GM12878 (cell line): ENCODE results near the gene SLC37A2. TPM values are rescaled to one million over a fixed set of nuclear protein-coding genes. Genes with fewer than 3 reads are reported as not detected.

ENCODE experiments used
- ATAC-seq: fragments of 200-7000 bp; cut with Tn5 transposase; 3 replicates; pipeline ENCODE4 v1.9.1; 2020; ENCODE audit warnings: mild to moderate bottlenecking, moderate library complexity
- BruUV-seq: library from RNA; stranded (reverse); fragments of 400-500 nt; replicated peaks from 2 replicates; lab custom pipeline; 2021; lab: Mats Ljungman, UMichigan
- CTCF ChIA-PET: fragments of 300-600 bp; sonication (Branson Sonifier 250); formaldehyde crosslinking; extraction: SDS; loops from one replicate; lab custom pipeline; 2021; ENCODE audit warnings: inconsistent platforms; lab: Yijun Ruan, JAX
- POLR2A ChIA-PET: fragments of 350-600 bp; formaldehyde crosslinking; extraction: SDS; loops from one replicate; lab custom pipeline; 2021; ENCODE audit warnings: inconsistent platforms; lab: Charles Lee
- RAD21 ChIA-PET: fragments of 300-600 bp; sonication (Branson Sonifier 250); formaldehyde crosslinking; loops from one replicate; lab custom pipeline; 2023; ENCODE audit warnings: antibody characterized with exemption; ENCODE audit not compliant: unreplicated experiment; lab: Charles Lee
- SMC1A ChIA-PET: fragments of 300-600 bp; sonication (Branson Sonifier 250); formaldehyde crosslinking; loops from one replicate; lab custom pipeline; 2023; ENCODE audit not compliant: unreplicated experiment, uncharacterized antibody; lab: Charles Lee
- DNase-seq: peaks from one replicate; pipeline ENCODE4 v3.0.0-alpha.2; 2011; ENCODE audit warnings: low read depth, low spot score
- FAIRE-seq: peaks from 3 replicates; lab custom pipeline; 2011; peaks lifted over from hg19 to GRCh38; lab: Jason Lieb, UNC
- H2AFZ ChIP-seq: 2 replicates; pipeline ENCODE4 v1.6.0; 2011; ENCODE audit warnings: low read depth, low read length, control low read depth; ENCODE audit not compliant: control insufficient read depth
- H3K27ac ChIP-seq: 2 replicates; pipeline ENCODE4 v1.5.1; 2011; ENCODE audit warnings: control low read depth; ENCODE audit not compliant: control insufficient read depth, insufficient read depth
- H3K27me3 ChIP-seq, 2 experiments: replicated peaks in 1 of 2; 2 replicates each; pipeline versions ENCODE4 v1.6.0 to v1.6.1; 2011; ENCODE audit warnings: low read length in 1 of 2; ENCODE audit not compliant: control insufficient read depth in 2 of 2, insufficient read depth in 2 of 2
- H3K36me3 ChIP-seq, 2 experiments: 2 replicates each; pipeline ENCODE4 v1.5.1; 2011; ENCODE audit warnings: low read length in 1 of 2; ENCODE audit not compliant: control insufficient read depth in 2 of 2, insufficient read depth in 2 of 2
- H3K4me1 ChIP-seq: 2 replicates; pipeline ENCODE4 v1.6.1; 2011; ENCODE audit warnings: mild to moderate bottlenecking, low read length, moderate library complexity, mixed read lengths; ENCODE audit not compliant: control insufficient read depth, insufficient read depth
- H3K4me2 ChIP-seq: 2 replicates; pipeline ENCODE4 v1.6.0; 2011; ENCODE audit warnings: control low read depth; ENCODE audit not compliant: control insufficient read depth, insufficient read depth
- H3K4me3 ChIP-seq: fragments of 200-600 bp; sonication (generic); 2 replicates; pipeline ENCODE4 v1.5.1; 2016
- H3K79me2 ChIP-seq: 2 replicates; pipeline ENCODE4 v1.6.0; 2011; ENCODE audit warnings: low read length; ENCODE audit not compliant: control insufficient read depth, insufficient read depth
- H3K9ac ChIP-seq: 2 replicates; pipeline ENCODE4 v1.8.0; 2011; ENCODE audit warnings: low read length, control low read depth, mixed read lengths; ENCODE audit not compliant: control insufficient read depth, insufficient read depth
- H3K9me3 ChIP-seq: replicated peaks from 3 replicates; pipeline ENCODE4 v1.5.1; 2011; ENCODE audit warnings: mild to moderate bottlenecking, low read length; ENCODE audit not compliant: control insufficient read depth, insufficient read depth
- H4K20me1 ChIP-seq: 2 replicates; pipeline ENCODE4 v1.6.0; 2011; ENCODE audit not compliant: control insufficient read depth, insufficient read depth
- ATF7 ChIP-seq: fragments of 450-650 bp; IDR thresholded peaks from 2 replicates; pipeline ENCODE4 v1.6.1; 2016; ENCODE audit warnings: low read depth, mild to moderate bottlenecking
- CHD2 ChIP-seq: IDR thresholded peaks from 2 replicates; pipeline ENCODE4 v1.6.1; 2011; ENCODE audit warnings: low read depth, low read length, improper control_type of control experiment, borderline replicate concordance
- EGR1 ChIP-seq, 2 experiments: IDR thresholded peaks; 1 replicate in 1 of 2; 2 replicates in 1 of 2; pipeline ENCODE4 v1.6.1; 2011 to 2012; ENCODE audit warnings: low read depth in 2 of 2, low read length in 2 of 2, borderline replicate concordance in 1 of 2, mild to moderate bottlenecking in 1 of 2, moderate library complexity in 1 of 2
- ESRRA ChIP-seq: IDR thresholded peaks from 2 replicates; pipeline ENCODE4 v1.6.1; 2012; ENCODE audit warnings: mild to moderate bottlenecking, low read length, improper control_type of control experiment
- FOS ChIP-seq: IDR thresholded peaks from 3 replicates; pipeline ENCODE4 v1.6.1; 2011; ENCODE audit warnings: borderline replicate concordance; ENCODE audit not compliant: insufficient read length; ENCODE audit errors: extremely low read depth
- HCFC1 ChIP-seq: fragments of 150-350 bp; IDR thresholded peaks from 2 replicates; pipeline ENCODE4 v1.6.1; 2014; ENCODE audit warnings: low read length
- JUNB ChIP-seq: IDR thresholded peaks from 2 replicates; pipeline ENCODE4 v1.6.1; 2016; ENCODE audit warnings: antibody characterized with exemption, mild to moderate bottlenecking
- MLLT1 ChIP-seq: fragments of 450-650 bp; IDR thresholded peaks from 2 replicates; pipeline ENCODE4 v1.6.1; 2016; ENCODE audit warnings: mild to moderate bottlenecking
- RB1 ChIP-seq: fragments of 450-650 bp; formaldehyde crosslinking; IDR thresholded peaks from 2 replicates; pipeline ENCODE4 v1.6.1; 2017; ENCODE audit warnings: mild to moderate bottlenecking, borderline replicate concordance
- SPI1 ChIP-seq: IDR thresholded peaks from 2 replicates; pipeline ENCODE4 v1.6.1; 2011; ENCODE audit warnings: low read depth, mild to moderate bottlenecking, low read length, moderate library complexity, borderline replicate concordance; ENCODE audit not compliant: insufficient read depth
- in situ Hi-C: fragments of 300-500 bp; cut with MboI; formaldehyde crosslinking; loops from 9 replicates; pipeline ENCODE4 v1.14.3; 2018; ENCODE audit warnings: mixed read lengths
- intact Hi-C: fragments of 100-400 bp; cut with micrococcal nuclease; formaldehyde crosslinking; loops from one replicate; pipeline ENCODE4 v1.14.2; 2022; ENCODE audit not compliant: unreplicated experiment
- polyA plus RNA-seq, 11 experiments: library from polyadenylated mRNA; depleted of rRNA in 4 of 11; unstranded in 6 of 11; stranded (reverse) in 5 of 11; fragments of >200 nt; fragmentation: Nextera tagmentation in 4 of 11; fragmentation: Illumina TruSeq in 1 of 11; extraction: Ambion mirVana in 4 of 11; extraction: Trizol in 1 of 11; gene quantifications; 1 replicate in 1 of 11; 2 replicates in 10 of 11; pipeline versions ENCODE4 v1.2.1 to v1.2.3, GENCODE V29; 2011 to 2016; ENCODE audit warnings: inconsistent platforms in 2 of 11, missing spikeins in 2 of 11, low read depth in 1 of 11
- total RNA-seq, 4 experiments: library from RNA; depleted of rRNA in 3 of 4; stranded (reverse); fragments of >200 nt in 3 of 4; fragmentation: Illumina TruSeq in 1 of 4; extraction: Trizol in 1 of 4; gene quantifications; 2 replicates each; pipeline versions ENCODE4 v1.2.1 to v1.2.3, GENCODE V29; 2013 to 2021
- TF ChIP-seq, protein P1 (sequence below): fragments of 450-650 bp; IDR thresholded peaks from 2 replicates; pipeline ENCODE4 v1.6.1; 2016; ENCODE audit warnings: mild to moderate bottlenecking
- TF ChIP-seq, protein P2 (sequence below): fragments of 450-650 bp; IDR thresholded peaks from 2 replicates; pipeline ENCODE4 v1.6.1; 2017; ENCODE audit warnings: mild to moderate bottlenecking

Gene SLC37A2
- total and polyA plus RNA-seq, 10 of the 15 experiments (the other 5 are each of a cell fraction or from before 2014, with no cell fraction given), result 0.26 to 9.8 (median 2.0) TPM

GRCh38 chr11:125062931-125063428 lies at the start of gene SLC37A2 (continued):
- TF ChIP-seq MLLT1 (peak; percentile 52; the same call in 1 of the 2 replicates), CHD2 (peak; percentile 63), EGR1 (IDR thresholded peaks at IDR 0.05; ENCODE audit: borderline replicate concordance in 1 of 2, low read depth in 2 of 2, low read length in 2 of 2) (no peak), JUNB (no peak), ATF7 (peak; percentile 79), SPI1 (peak; percentile 93), FOS (no peak), RB1 (peak; percentile 61; the same call in 1 of the 2 replicates)
- TF ChIP-seq, protein P1, sequence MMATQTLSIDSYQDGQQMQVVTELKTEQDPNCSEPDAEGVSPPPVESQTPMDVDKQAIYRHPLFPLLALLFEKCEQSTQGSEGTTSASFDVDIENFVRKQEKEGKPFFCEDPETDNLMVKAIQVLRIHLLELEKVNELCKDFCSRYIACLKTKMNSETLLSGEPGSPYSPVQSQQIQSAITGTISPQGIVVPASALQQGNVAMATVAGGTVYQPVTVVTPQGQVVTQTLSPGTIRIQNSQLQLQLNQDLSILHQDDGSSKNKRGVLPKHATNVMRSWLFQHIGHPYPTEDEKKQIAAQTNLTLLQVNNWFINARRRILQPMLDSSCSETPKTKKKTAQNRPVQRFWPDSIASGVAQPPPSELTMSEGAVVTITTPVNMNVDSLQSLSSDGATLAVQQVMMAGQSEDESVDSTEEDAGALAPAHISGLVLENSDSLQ, result 0 out of 2 replicates have a peak, but pooled peaks have one; percentile 9

DNA sequence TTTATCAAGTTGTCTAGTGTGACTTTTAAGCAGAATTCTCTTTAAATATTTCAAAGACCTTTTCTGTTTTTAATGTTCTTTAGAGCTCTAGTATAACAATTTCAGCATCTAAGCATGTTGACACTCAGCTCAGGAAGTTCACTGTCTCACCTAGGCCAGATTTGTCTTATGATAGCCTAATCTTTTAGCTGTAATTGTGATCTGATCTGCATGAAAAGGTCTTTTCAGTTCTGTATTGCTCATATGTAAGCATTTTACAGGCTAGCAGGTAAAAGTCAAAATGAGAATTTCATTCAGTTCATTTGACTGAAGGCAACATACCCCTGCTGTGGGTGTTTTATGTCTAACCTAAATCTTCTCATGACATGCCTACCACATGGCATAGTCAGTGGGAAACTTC lies 46.7 kb upstream of the SLC37A2 start:
- Histone ChIP-seq H3K9ac (no peak overlapping the region), H3K36me3 (no peaks in the 10 kb centered on the region), H3K4me1 (no peaks in the 10 kb centered on the region), H3K27me3 (no peaks in the 10 kb centered on the region), H3K27ac (no peak overlapping the region), H3K4me2 (no peak overlapping the region), H3K79me2 (no peaks in the 10 kb centered on the region), H2AFZ (no peak overlapping the region), H3K4me3 (no peak overlapping the region), H3K9me3 (no peaks in the 10 kb centered on the region; the same call in 2 of the 3 replicates), H4K20me1 (no peaks in the 10 kb centered on the region)
- TF ChIP-seq, protein P2, sequence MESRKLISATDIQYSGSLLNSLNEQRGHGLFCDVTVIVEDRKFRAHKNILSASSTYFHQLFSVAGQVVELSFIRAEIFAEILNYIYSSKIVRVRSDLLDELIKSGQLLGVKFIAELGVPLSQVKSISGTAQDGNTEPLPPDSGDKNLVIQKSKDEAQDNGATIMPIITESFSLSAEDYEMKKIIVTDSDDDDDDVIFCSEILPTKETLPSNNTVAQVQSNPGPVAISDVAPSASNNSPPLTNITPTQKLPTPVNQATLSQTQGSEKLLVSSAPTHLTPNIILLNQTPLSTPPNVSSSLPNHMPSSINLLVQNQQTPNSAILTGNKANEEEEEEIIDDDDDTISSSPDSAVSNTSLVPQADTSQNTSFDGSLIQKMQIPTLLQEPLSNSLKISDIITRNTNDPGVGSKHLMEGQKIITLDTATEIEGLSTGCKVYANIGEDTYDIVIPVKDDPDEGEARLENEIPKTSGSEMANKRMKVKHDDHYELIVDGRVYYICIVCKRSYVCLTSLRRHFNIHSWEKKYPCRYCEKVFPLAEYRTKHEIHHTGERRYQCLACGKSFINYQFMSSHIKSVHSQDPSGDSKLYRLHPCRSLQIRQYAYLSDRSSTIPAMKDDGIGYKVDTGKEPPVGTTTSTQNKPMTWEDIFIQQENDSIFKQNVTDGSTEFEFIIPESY, result no peak
- TF ChIP-seq ESRRA (no peak), HCFC1 (no peak)
- ChIA-PET RAD21 (no interaction called here), POLR2A (no interaction called here), SMC1A (interaction anchor here (0.7 to 1.3 kb wide), 3 partner anchors 11 to 373 kb away, joined by 3 read pairs; no protein-coding TSS in a partner anchor), CTCF (interaction anchor here (0.7 kb wide), 1 partner anchor 23 kb away, joined by 3 read pairs; no protein-coding TSS in a partner anchor)
- intact Hi-C loops (no loop called here), in situ Hi-C loops (no loop called here)
- FAIRE-seq (no peak), ATAC-seq (no peak), DNase-seq (no peak)
- no TSS peak for BruUV-seq
